NCI-H1105 (cell line): ENCODE data around the gene REEP2.

ENCODE experiments used
- DNase-seq: peaks from one replicate; lab custom pipeline; 2025; lab: John Stamatoyannopoulos, UW

The REEP2 gene

GRCh38 chr5:138448481-138449398 lies 9.9 kb downstream of the REEP2 start:
- no peak for DNase-seq

DNA sequence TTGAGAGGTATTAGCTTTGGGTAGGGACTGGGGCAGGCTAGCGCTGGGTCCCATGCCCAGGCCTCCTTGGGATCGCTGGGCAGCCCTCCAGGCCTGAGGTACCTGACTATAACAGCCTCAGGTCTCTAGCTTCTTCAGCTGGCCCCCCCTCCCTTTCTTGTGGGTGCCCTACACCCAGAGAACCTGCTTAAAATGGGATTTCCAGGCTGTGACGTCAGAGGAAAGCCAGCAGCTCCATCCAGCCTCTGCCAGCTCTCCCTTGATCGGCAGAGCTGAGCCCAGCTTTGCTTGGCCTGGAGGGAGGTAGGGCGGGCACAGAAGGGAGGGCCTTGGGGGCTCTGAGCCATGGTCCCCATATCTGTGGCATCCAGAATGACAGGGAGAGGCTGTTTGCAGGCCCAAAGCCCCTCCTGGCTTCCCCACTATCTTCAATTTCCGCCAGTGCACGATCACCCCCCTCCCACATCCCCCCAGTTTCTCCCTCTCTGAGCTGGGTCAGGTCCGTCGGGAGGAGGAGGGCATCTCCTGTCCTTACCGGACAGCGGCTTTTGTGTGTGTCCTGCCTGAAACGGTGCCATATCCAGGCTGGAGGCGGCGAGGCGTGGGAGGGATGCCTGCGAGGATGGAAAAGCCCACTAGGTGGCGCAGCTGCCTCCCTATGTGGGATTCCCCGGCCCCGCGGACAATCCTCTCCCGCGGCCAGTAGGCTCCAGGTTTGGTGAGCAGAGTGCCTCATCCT lies 10.8 kb downstream of the REEP2 start:
- no peak for DNase-seq

DNA sequence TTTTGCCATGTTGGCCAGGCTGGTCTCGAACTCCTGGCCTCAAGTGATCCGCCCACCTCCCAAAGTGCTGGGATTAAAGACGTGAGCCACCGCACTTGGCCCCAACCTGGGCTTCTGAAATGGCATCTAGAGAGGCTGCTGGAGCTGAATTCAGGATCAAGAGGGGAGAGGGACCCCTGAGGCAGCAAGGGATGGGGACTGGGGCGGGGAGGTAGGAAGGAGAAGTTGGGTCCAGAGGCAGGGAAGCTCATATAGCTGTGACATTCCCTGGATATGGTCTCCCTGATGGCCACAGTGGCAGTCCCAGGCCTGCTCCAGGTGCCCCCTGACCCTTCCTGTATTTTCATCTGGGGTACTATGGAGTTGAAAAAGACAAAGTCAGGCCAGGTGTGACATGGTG lies 12.1 kb downstream of the REEP2 start:
- no peak for DNase-seq

- no peak for DNase-seq
These were observed 13.9 kb downstream of the REEP2 start for GRCh38 chr5:138452720-138453119.

- DNase-seq, result no peak
These were observed 14.7 kb downstream of the REEP2 start for GRCh38 chr5:138453590-138453989.

DNA sequence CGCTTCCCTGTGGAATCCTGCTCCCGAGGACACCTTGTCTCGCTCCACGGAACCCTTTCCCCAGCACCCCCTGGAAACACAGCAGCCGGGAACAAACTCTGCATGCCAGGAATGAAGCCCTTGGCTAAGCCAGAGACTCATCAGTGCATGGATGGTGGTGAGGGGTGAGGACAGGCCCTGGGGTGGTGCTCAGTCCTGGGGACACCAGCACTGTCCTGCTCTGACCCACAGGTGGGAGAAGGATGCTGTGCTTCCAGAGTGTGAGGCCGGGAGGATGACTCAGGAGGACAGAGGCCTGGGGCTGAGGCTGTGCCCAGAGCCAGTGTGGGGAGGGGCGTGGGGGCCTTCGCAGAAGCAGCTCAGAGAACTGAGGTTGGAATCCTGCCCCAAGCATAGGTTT lies 15.3 kb downstream of the REEP2 start:
- DNase-seq, result no peak

GRCh38 chr5:138455232-138455930 lies 16.5 kb downstream of the REEP2 start:
- DNase-seq, result no peak

DNA sequence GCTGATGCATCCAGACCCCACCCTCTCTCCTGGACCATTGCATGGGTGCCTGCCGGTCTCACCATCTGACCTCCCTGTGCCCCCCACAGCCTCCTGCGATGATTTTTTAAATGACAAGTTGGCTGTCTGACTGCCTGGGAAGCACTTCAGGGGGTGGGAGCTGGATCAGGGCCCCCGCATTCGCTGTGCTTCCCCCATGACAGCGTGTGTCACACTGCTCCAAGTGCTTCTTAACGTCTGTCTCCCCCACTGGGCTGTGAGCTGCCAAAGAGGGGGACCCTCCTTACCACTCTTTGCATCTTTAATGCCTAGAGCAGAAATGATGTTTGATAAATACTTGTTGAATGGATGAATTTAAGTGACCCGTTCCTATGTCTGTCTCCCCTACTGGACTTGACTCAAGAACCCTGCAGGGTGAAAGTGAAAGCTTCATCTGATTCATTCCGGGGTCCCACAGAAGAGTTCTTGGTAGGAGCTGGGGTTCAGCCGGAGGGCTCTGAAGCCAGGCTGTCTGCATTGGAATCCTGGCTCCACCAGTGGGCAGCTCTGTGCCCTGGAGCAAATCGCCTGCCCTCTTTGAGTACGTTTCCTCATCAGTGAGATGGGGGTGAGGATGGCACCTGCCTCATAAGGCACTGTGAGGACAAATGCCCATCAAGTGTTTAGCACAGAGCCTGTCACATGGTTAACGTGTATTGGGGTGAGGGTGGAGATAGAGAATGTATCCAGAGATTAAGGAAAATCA lies 18.8 kb downstream of the REEP2 start:
- DNase-seq, result no peak

- DNase-seq, result no peak
These were observed 19.5 kb downstream of the REEP2 start for GRCh38 chr5:138458384-138458783.

DNA sequence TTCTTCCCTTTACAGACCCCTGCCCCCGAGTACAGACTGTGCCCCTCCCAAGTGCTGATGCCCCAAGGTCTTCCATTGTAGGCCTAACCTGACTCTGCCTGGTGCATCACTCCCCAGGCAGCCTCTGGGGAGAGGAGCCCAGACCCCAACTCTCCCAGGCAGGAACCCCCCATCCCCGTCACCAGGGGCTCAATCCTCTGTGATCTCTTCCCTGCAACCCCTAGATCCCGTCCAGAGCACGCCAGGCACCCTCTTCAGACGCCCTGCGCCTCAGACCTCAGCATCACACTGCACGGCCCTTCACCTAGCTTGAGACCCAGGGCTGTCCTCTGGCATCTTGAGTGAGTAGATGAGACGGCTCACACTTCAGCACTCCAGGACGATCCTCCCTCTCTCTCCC lies 20.0 kb downstream of the REEP2 start:
- DNase-seq, result no peak

DNA sequence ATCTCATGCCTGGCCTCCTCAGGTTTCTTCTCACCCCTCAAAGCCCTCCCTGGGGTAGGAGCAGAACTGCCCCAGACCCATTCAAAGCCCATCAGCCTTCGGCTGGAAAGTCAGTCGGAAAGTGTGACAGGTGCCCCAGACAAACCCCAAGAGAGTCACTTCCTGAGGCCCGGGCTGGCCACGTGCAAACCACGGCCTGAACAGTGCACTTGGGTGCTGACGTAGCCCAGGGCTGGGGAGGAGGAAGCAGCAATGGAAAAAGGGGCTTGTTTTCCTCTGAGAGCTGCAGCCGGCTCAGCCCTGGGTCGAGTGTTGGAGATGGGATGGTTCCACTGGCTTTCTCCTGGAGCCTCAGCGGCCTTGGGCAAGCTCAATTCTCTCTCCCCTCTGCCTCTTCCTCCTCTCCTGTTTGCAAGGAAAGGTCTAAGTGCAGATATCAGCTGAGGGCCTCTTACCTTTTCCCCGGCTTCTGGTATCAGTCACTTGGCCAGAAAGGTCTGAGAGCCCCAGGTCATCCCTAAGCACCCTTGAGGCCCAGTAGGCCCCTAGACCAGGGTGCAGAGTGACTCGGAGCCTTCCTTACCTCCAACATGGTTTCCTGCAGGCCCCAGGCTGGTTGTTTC lies 20.6 kb downstream of the REEP2 start:
- no peak for DNase-seq

- no peak for DNase-seq
These were observed 21.3 kb downstream of the REEP2 start for GRCh38 chr5:138460032-138460693.

DNA sequence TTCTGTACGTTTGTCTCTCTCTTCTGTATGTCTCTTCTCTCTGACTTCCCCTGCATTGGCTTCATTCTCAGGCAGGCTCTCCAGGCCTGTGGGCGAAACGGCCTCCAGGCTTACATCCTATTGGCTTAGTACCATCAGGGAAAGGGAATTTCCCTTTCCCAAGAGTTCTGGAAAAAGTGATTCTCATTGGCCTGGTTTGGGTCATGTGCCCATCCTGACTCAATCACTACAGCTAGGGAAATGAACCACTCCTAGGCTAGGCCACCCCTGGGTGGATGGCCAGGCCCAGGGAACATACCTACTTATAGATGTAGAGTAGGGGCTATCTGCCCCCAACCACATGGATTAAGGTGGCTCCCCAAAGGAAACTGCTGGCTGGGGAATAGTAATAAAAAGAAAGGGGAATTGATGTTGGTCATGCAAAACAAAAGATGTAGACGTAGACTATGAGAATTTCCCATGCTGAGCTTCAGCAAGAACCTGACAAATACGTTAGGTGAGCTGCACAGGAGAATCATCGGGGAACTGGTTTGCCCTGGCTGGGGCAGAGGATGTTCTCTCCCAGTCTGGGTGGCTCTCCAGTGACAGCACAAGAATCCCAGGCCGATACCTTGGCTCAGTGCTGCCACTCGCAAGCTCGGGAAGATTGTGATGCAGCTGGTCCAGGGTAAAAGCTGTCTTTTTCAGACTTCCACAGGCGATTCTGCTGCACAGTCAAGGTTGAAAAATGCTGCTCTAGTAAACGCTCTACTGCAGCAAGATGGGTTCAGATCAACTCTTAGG lies 22.7 kb downstream of the REEP2 start:
- DNase-seq, result no peak

GRCh38 chr5:138463419-138464007 lies 24.7 kb downstream of the REEP2 start:
- DNase-seq, result no peak

- peak; percentile 73 for DNase-seq
These were observed 25.1 kb downstream of the REEP2 start for GRCh38 chr5:138464008-138464387.

GRCh38 chr5:138464388-138465260 lies 25.8 kb downstream of the REEP2 start:
- DNase-seq, result peak; percentile 89

- DNase-seq, result peak; percentile 71
These were observed 26.6 kb downstream of the REEP2 start, which contains the start of gene EGR1 for GRCh38 chr5:138465261-138466124. Gene EGR1 (plus strand): TSS chr5:138465479. CDS start chr5:138465762, 283 bp downstream.
